GM12872 (cell line): ENCODE data around the gene EFNB1.

Experiments used
- CTCF ChIP-seq: IDR thresholded peaks from 3 replicates; pipeline ENCODE4 v1.5.1; 2011; ENCODE audit warnings: low read depth, mild to moderate bottlenecking, low read length, moderate library complexity; ENCODE audit not compliant: insufficient read depth

EFNB1 gene

GRCh38 chrX:68828740-68829581, at the start of gene EFNB1:
Gene EFNB1, plus strand, starts transcription at chrX:68829021. Its CDS starts 756 bp downstream, at chrX:68829777.
- TF ChIP-seq CTCF, result no peak

- no peak for TF ChIP-seq CTCF
Observed at GRCh38 chrX:68784816-68785215, 44.0 kb upstream of the EFNB1 start.

- TF ChIP-seq CTCF, result no peak
Observed at GRCh38 chrX:68789966-68790365, 38.9 kb upstream of the EFNB1 start.

GRCh38 chrX:68792083-68792482, 36.7 kb upstream of the EFNB1 start:
- TF ChIP-seq CTCF, result no peak

GRCh38 chrX:68794461-68794860, 34.4 kb upstream of the EFNB1 start:
- no peak for TF ChIP-seq CTCF

GRCh38 chrX:68795741-68796140, 33.1 kb upstream of the EFNB1 start:
- TF ChIP-seq CTCF, result no peak

- TF ChIP-seq CTCF, result no peak
Observed at GRCh38 chrX:68801737-68802290, 27.0 kb upstream of the EFNB1 start.
